Panc1 (cell line): ENCODE results near the gene IQCH.
"Not testable (repeated sequence)": the region's sequence is repeated elsewhere in the genome, so short reads cannot be mapped to it uniquely, and the experiment has no call there.

Source experiments
- POLR2AphosphoS5 ChIP-seq: IDR thresholded peaks from 2 replicates; pipeline ENCODE4 v1.6.1; 2012; ENCODE audit warnings: mild to moderate bottlenecking, low read depth, low read length, moderate library complexity
- TCF7L2 ChIP-seq: IDR thresholded peaks from 2 replicates; pipeline ENCODE4 v1.6.1; 2011; ENCODE audit warnings: mild to moderate bottlenecking, low read depth, low read length, inconsistent platforms
- TF ChIP-seq, protein P1 (sequence below): fragments of 450-650 bp; IDR thresholded peaks from 2 replicates; pipeline ENCODE4 v1.5.1; 2017; ENCODE audit warnings: mild to moderate bottlenecking

DNA sequence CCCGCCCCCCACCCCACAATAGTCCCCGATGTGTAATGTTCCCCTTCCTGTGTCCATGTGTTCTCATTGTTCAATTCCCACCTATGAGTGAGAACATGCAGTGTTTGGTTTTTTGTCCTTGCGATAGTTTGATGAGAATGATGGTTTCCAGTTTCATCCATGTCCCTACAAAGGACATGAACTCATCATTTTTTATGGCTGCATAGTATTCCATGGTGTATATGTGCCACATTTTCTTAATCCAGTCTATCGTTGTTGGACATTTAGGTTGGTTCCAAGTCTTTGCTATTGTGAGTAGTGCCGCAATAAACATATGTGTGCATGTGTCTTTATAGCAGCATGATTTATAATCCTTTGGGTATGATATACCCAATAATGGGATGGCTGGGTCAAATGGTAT is 193.8 kb downstream of the IQCH start:
- TF ChIP-seq POLR2AphosphoS5, TCF7L2: not testable (repeated sequence)
- TF ChIP-seq, protein P1, sequence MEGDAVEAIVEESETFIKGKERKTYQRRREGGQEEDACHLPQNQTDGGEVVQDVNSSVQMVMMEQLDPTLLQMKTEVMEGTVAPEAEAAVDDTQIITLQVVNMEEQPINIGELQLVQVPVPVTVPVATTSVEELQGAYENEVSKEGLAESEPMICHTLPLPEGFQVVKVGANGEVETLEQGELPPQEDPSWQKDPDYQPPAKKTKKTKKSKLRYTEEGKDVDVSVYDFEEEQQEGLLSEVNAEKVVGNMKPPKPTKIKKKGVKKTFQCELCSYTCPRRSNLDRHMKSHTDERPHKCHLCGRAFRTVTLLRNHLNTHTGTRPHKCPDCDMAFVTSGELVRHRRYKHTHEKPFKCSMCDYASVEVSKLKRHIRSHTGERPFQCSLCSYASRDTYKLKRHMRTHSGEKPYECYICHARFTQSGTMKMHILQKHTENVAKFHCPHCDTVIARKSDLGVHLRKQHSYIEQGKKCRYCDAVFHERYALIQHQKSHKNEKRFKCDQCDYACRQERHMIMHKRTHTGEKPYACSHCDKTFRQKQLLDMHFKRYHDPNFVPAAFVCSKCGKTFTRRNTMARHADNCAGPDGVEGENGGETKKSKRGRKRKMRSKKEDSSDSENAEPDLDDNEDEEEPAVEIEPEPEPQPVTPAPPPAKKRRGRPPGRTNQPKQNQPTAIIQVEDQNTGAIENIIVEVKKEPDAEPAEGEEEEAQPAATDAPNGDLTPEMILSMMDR: not testable (repeated sequence)
